CD4-positive, alpha-beta T cell (primary cell): ENCODE measurements around the gene ARHGEF4. TPM values are rescaled to one million over a fixed set of nuclear protein-coding genes. Genes with fewer than 3 reads are reported as not detected.

Experiments used
- ATAC-seq: fragments of 200-7000 bp; cut with Tn5 transposase; one replicate; pipeline ENCODE4 v1.10.0; 2022; ENCODE audit warnings: mild to moderate bottlenecking; ENCODE audit not compliant: poor library complexity
- CTCF ChIA-PET: fragments of 350-600 bp; sonication (Branson Sonifier 250); formaldehyde crosslinking; loops from one replicate; lab custom pipeline; 2021; ENCODE audit warnings: antibody characterized with exemption, inconsistent platforms; lab: Charles Lee
- POLR2A ChIA-PET: fragments of 350-600 bp; sonication (Branson Sonifier 250); formaldehyde crosslinking; loops from one replicate; lab custom pipeline; 2021; ENCODE audit warnings: antibody characterized with exemption, inconsistent platforms; lab: Charles Lee
- DNase-seq, 14 experiments: peaks; one replicate each; pipeline ENCODE4 v3.0.0-alpha.2; 2013 to 2020; ENCODE audit warnings: mixed read lengths in 2 of 14
- H3K27ac ChIP-seq, 2 donors: one replicate each; pipeline versions ENCODE4 v1.5.1 to v1.7.0; 2013; ENCODE audit warnings: low read length in 2 of 2, low read depth in 1 of 2, mild to moderate bottlenecking in 1 of 2
- H3K27me3 ChIP-seq, 2 experiments: 1 replicate in 1 of 2; 2 replicates in 1 of 2; pipeline versions ENCODE4 v1.6.1 to v1.7.0; 2013; ENCODE audit warnings: low read length in 2 of 2, control low read depth in 1 of 2, mild to moderate bottlenecking in 1 of 2, moderate library complexity in 1 of 2; ENCODE audit not compliant: insufficient read depth in 2 of 2, control insufficient read depth in 1 of 2
- H3K36me3 ChIP-seq: one replicate; pipeline ENCODE4 v1.6.1; 2013; ENCODE audit warnings: low read length, control low read depth; ENCODE audit not compliant: insufficient read depth
- H3K4me1 ChIP-seq: one replicate; pipeline ENCODE4 v1.6.1; 2013; ENCODE audit warnings: low read length, control low read depth; ENCODE audit not compliant: insufficient read depth
- H3K4me3 ChIP-seq: one replicate; pipeline ENCODE4 v1.5.1; 2013; ENCODE audit warnings: mild to moderate bottlenecking, low read length, moderate library complexity
- H3K9me3 ChIP-seq, 2 experiments: 1 replicate in 1 of 2; 2 replicates in 1 of 2; pipeline versions ENCODE4 v1.6.1 to v1.7.0; 2013; ENCODE audit warnings: low read length in 2 of 2, mild to moderate bottlenecking in 2 of 2, control low read depth in 1 of 2, moderate library complexity in 1 of 2; ENCODE audit not compliant: control insufficient read depth in 1 of 2, insufficient read depth in 1 of 2
- H3K27ac Mint-ChIP-seq: one replicate; pipeline ENCODE4 v1.8.0; 2020; ENCODE audit warnings: mixed read lengths
- H3K27me3 Mint-ChIP-seq: one replicate; pipeline ENCODE4 v1.8.0; 2021; ENCODE audit warnings: mixed read lengths
- H3K36me3 Mint-ChIP-seq: one replicate; pipeline ENCODE4 v1.8.0; 2021; ENCODE audit warnings: low read depth, mixed read lengths
- H3K4me1 Mint-ChIP-seq: one replicate; pipeline ENCODE4 v1.8.0; 2021; ENCODE audit warnings: low read depth, mixed read lengths
- H3K4me3 Mint-ChIP-seq: one replicate; pipeline ENCODE4 v1.8.0; 2020; ENCODE audit warnings: mild to moderate bottlenecking, mixed read lengths
- H3K9me3 Mint-ChIP-seq: one replicate; pipeline ENCODE4 v1.8.0; 2020; ENCODE audit warnings: mixed read lengths
- CTCF ChIP-seq: fragments of 200-600 bp; IDR thresholded peaks from one replicate; pipeline ENCODE4 v1.8.0; 2022; ENCODE audit warnings: antibody characterized with exemption, mild to moderate bottlenecking
- intact Hi-C, 2 experiments: fragments of 100-400 bp; cut with DNase I in 1 of 2; cut with micrococcal nuclease in 1 of 2; formaldehyde crosslinking; loops; one replicate each; pipeline versions ENCODE4 v1.15.1 to v1.9.0; 2023 to 2025; cut with DNase I, micrococcal nuclease
- total RNA-seq, 174 experiments: library from RNA in 2 of 174; stranded (reverse) in 2 of 174; gene quantifications; one replicate each; pipeline ENCODE4 v1.2.3 and lab custom pipeline; 2021 to 2026

The ARHGEF4 gene
- total RNA-seq, 2 experiments from 2014 or later = 3.6 to 4.1 TPM

- Mint-ChIP-seq H3K9me3 (no peaks in the 10 kb centered on the region), H3K27me3 (no peaks in the 10 kb centered on the region), H3K4me3 (no peak overlapping the region), H3K36me3 (peaks cover 92% of the 10 kb centered on the region), H3K4me1 (peaks cover 40% of the 10 kb centered on the region), H3K27ac (no peak overlapping the region)
- ATAC-seq (no peak), DNase-seq (no peak)
- ChIA-PET CTCF (no interaction called here), POLR2A (interaction anchor here (0.6 to 1.4 kb wide), 2 partner anchors 15 to 45 kb away, joined by 4 read pairs; no protein-coding TSS in a partner anchor)
- Histone ChIP-seq H3K4me3 (no peak overlapping the region), H3K27me3 (no peaks in the 10 kb centered on the region), H3K27ac (no peak overlapping the region), H3K9me3 (no peaks in the 10 kb centered on the region), H3K4me1 (no peaks in the 10 kb centered on the region), H3K36me3 (peaks cover 74% of the 10 kb centered on the region)
- no peak for TF ChIP-seq CTCF
- intact Hi-C loops = no loop called here
These were observed 219.7 kb downstream of the ARHGEF4 start for GRCh38 chr2:131056204-131056931.

- no peak overlapping the region for H3K4me3 Mint-ChIP-seq
- no peak for TF ChIP-seq CTCF
- DNase-seq (no peak), ATAC-seq (no peak)
- intact Hi-C loops = no loop called here
- H3K27ac ChIP-seq = no peak overlapping the region
- ChIA-PET POLR2A (interaction anchor here (0.7 to 1.4 kb wide), 2 partner anchors 15 to 20 kb away, joined by 4 read pairs; no protein-coding TSS in a partner anchor), CTCF (no interaction called here)
- H3K36me3 ChIP-seq = peaks cover 71% of the 10 kb centered on the region
- H3K4me3 ChIP-seq = no peak overlapping the region
- H3K4me1 Mint-ChIP-seq = peaks cover 42% of the 10 kb centered on the region
- no peak overlapping the region for H3K27ac Mint-ChIP-seq
- no peaks in the 10 kb centered on the region for H3K27me3 ChIP-seq
- H3K27me3 Mint-ChIP-seq = no peaks in the 10 kb centered on the region
- H3K4me1 ChIP-seq = no peaks in the 10 kb centered on the region
- H3K9me3 ChIP-seq = no peaks in the 10 kb centered on the region
- no peaks in the 10 kb centered on the region for H3K9me3 Mint-ChIP-seq
- H3K36me3 Mint-ChIP-seq = peaks cover 90% of the 10 kb centered on the region
These were observed 220.2 kb downstream of the ARHGEF4 start for GRCh38 chr2:131056932-131057287.

GRCh38 chr2:131058214-131058843 lies 221.6 kb downstream of the ARHGEF4 start:
- H3K9me3 ChIP-seq = no peaks in the 10 kb centered on the region
- ChIA-PET POLR2A (no interaction called here), CTCF (no interaction called here)
- Mint-ChIP-seq H3K27me3 (no peaks in the 10 kb centered on the region), H3K9me3 (no peaks in the 10 kb centered on the region), H3K4me3 (no peak overlapping the region), H3K36me3 (peaks cover 87% of the 10 kb centered on the region), H3K4me1 (peaks cover 45% of the 10 kb centered on the region), H3K27ac (no peak overlapping the region)
- H3K4me1 ChIP-seq = no peaks in the 10 kb centered on the region
- DNase-seq (no peak), ATAC-seq (no peak)
- H3K27me3 ChIP-seq = no peaks in the 10 kb centered on the region
- no peak overlapping the region for H3K27ac ChIP-seq
- peaks cover 63% of the 10 kb centered on the region for H3K36me3 ChIP-seq
- intact Hi-C loops = no loop called here
- H3K4me3 ChIP-seq = no peak overlapping the region
- no peak for TF ChIP-seq CTCF
